ENCODE measurements around the gene HOXD11.

Gene HOXD11

GRCh38 chr2:176124110-176124946 is 17.2 kb downstream of the HOXD11 start:
- Histone ChIP-seq H3K4me3 (ENCODE audit: low read length) (no peak overlapping the region), H3K9me3 (ENCODE audit: control insufficient read depth, insufficient read depth, low read length) (no peaks in the 10 kb centered on the region), H3K27ac (ENCODE audit: low read depth, low read length) (no peak overlapping the region), H3F3A (ENCODE audit: control insufficient read depth, insufficient read depth) (no peaks in the 10 kb centered on the region), H4K20me1 (ENCODE audit: control insufficient read depth, insufficient read depth, low read depth, low read length) (no peaks in the 10 kb centered on the region), H3K4me2 (ENCODE audit: low read length) (no peak overlapping the region), H3K79me2 (ENCODE audit: control insufficient read depth, low read length) (no peaks in the 10 kb centered on the region), H3K27me3 (ENCODE audit: control insufficient read depth, low read length) (peaks cover 14% of the 10 kb centered on the region; the same call in 1 of the 2 replicates), H3K9me2 (replicated peaks; ENCODE audit: control insufficient read depth, low read length) (no peaks in the 10 kb centered on the region), H3K36me3 (ENCODE audit: control insufficient read depth, low read length) (no peaks in the 10 kb centered on the region), H3K4me1 (ENCODE audit: control insufficient read depth, low read length) (no peaks in the 10 kb centered on the region)
- no peak for TF ChIP-seq EZH2phosphoT487 (IDR thresholded peaks at IDR 0.05; ENCODE audit: borderline replicate concordance, low read length)
- TF ChIP-seq CTCF (IDR thresholded peaks at IDR 0.05; ENCODE audit: low read depth, low read length, poor library complexity, severe bottlenecking): no peak

- peaks cover 14% of the 10 kb centered on the region; the same call in 1 of the 2 replicates for H3K27me3 ChIP-seq (ENCODE audit: control insufficient read depth, low read length)
- TF ChIP-seq EZH2phosphoT487 (IDR thresholded peaks at IDR 0.05; ENCODE audit: borderline replicate concordance, low read length) (no peak), CTCF (IDR thresholded peaks at IDR 0.05; ENCODE audit: low read depth, low read length, poor library complexity, severe bottlenecking) (no peak)
- no peaks in the 10 kb centered on the region for H4K20me1 ChIP-seq (ENCODE audit: control insufficient read depth, insufficient read depth, low read depth, low read length)
- H3K4me1 ChIP-seq (ENCODE audit: control insufficient read depth, low read length): no peaks in the 10 kb centered on the region
- H3K9me2 ChIP-seq (replicated peaks; ENCODE audit: control insufficient read depth, low read length): no peaks in the 10 kb centered on the region
- H3F3A ChIP-seq (ENCODE audit: control insufficient read depth, insufficient read depth): no peaks in the 10 kb centered on the region
- no peak overlapping the region for H3K27ac ChIP-seq (ENCODE audit: low read depth, low read length)
- no peaks in the 10 kb centered on the region for H3K79me2 ChIP-seq (ENCODE audit: control insufficient read depth, low read length)
- H3K36me3 ChIP-seq (ENCODE audit: control insufficient read depth, low read length): no peaks in the 10 kb centered on the region
- H3K9me3 ChIP-seq (ENCODE audit: control insufficient read depth, insufficient read depth, low read length): no peaks in the 10 kb centered on the region
- H3K4me3 ChIP-seq (ENCODE audit: low read length): no peak overlapping the region
- H3K4me2 ChIP-seq (ENCODE audit: low read length): no peak overlapping the region
These were observed 18.1 kb downstream of the HOXD11 start for GRCh38 chr2:176124947-176125771.

- no peaks in the 10 kb centered on the region for H3K4me1 ChIP-seq (ENCODE audit: control insufficient read depth, low read length)
- no peaks in the 10 kb centered on the region for H3K36me3 ChIP-seq (ENCODE audit: control insufficient read depth, low read length)
- no peaks in the 10 kb centered on the region for H4K20me1 ChIP-seq (ENCODE audit: control insufficient read depth, insufficient read depth, low read depth, low read length)
- TF ChIP-seq CTCF (IDR thresholded peaks at IDR 0.05; ENCODE audit: low read depth, low read length, poor library complexity, severe bottlenecking): no peak
- no peak for TF ChIP-seq EZH2phosphoT487 (IDR thresholded peaks at IDR 0.05; ENCODE audit: borderline replicate concordance, low read length)
- no peak overlapping the region for H3K27ac ChIP-seq (ENCODE audit: low read depth, low read length)
- peaks cover 11% of the 10 kb centered on the region; the same call in 1 of the 2 replicates for H3K27me3 ChIP-seq (ENCODE audit: control insufficient read depth, low read length)
- H3K4me3 ChIP-seq (ENCODE audit: low read length): no peak overlapping the region
- no peak overlapping the region for H3K4me2 ChIP-seq (ENCODE audit: low read length)
- H3K79me2 ChIP-seq (ENCODE audit: control insufficient read depth, low read length): no peaks in the 10 kb centered on the region
- H3K9me2 ChIP-seq (replicated peaks; ENCODE audit: control insufficient read depth, low read length): no peaks in the 10 kb centered on the region
- no peaks in the 10 kb centered on the region for H3K9me3 ChIP-seq (ENCODE audit: control insufficient read depth, insufficient read depth, low read length)
- H3F3A ChIP-seq (ENCODE audit: control insufficient read depth, insufficient read depth): no peaks in the 10 kb centered on the region
These were observed 18.6 kb downstream of the HOXD11 start for GRCh38 chr2:176125772-176126054.

Measured in DOHH2 (cell line).